Epithelial cell of esophagus (primary cell): ENCODE measurements around the gene AKNA.

Source experiments
- DNase-seq: peaks from one replicate; pipeline ENCODE4 v3.0.0; 2010; ENCODE audit warnings: low read depth
- H3K4me3 ChIP-seq: 2 replicates; pipeline ENCODE4 v1.5.1; 2011; ENCODE audit warnings: mild to moderate bottlenecking, low read length, control low read depth
- TF ChIP-seq, protein P1 (sequence below): IDR thresholded peaks from 2 replicates; pipeline ENCODE4 v1.5.1; 2011; ENCODE audit warnings: low read depth, mild to moderate bottlenecking, low read length, control low read depth, inconsistent platforms; ENCODE audit not compliant: insufficient read depth; ENCODE audit errors: missing control alignments

Gene AKNA

DNA sequence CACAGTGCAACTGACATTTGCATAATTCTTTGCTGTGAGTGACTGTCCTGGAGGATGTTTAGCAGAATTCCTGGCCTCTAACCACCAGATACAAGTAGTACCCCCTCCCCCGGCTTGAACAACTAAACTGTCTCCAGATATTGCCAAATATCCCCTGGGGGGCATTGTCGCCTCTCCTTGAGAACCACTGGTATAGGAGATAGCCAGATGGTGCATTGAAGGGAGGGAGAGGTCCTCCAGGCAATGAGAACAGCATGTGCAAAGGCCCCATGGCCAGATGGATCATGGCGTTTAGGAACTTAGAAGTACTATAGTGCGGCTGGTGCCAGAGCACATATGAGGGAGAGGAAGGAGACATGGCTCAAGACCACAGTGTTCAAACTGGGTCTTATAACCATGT lies 83.8 kb downstream of the AKNA start:
- H3K4me3 ChIP-seq, result no peak overlapping the region
- TF ChIP-seq, protein P1, sequence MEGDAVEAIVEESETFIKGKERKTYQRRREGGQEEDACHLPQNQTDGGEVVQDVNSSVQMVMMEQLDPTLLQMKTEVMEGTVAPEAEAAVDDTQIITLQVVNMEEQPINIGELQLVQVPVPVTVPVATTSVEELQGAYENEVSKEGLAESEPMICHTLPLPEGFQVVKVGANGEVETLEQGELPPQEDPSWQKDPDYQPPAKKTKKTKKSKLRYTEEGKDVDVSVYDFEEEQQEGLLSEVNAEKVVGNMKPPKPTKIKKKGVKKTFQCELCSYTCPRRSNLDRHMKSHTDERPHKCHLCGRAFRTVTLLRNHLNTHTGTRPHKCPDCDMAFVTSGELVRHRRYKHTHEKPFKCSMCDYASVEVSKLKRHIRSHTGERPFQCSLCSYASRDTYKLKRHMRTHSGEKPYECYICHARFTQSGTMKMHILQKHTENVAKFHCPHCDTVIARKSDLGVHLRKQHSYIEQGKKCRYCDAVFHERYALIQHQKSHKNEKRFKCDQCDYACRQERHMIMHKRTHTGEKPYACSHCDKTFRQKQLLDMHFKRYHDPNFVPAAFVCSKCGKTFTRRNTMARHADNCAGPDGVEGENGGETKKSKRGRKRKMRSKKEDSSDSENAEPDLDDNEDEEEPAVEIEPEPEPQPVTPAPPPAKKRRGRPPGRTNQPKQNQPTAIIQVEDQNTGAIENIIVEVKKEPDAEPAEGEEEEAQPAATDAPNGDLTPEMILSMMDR, result no peak
- DNase-seq, result no peak

DNA sequence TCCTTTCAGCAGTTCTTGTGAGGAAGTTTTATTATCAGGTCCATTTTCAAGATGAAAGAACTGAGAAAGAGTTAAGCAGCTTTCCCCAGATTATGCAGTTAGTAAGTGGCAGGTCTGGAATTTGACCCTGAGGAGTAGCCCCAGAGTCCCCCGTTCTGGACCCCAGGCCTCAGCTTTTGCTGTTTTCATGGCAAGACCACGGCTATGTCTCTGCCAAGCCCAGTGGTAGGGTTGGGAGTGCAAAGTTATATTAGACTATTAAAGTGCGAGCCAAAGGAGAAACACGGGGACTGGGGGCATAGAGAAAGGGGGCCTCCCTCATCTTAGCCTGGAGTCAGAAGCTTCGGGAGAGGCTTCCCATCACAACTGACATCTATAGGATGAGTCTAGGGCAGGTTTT lies 84.2 kb downstream of the AKNA start:
- TF ChIP-seq, protein P1, result no peak
- DNase-seq, result no peak
- no peak overlapping the region for H3K4me3 ChIP-seq

DNA sequence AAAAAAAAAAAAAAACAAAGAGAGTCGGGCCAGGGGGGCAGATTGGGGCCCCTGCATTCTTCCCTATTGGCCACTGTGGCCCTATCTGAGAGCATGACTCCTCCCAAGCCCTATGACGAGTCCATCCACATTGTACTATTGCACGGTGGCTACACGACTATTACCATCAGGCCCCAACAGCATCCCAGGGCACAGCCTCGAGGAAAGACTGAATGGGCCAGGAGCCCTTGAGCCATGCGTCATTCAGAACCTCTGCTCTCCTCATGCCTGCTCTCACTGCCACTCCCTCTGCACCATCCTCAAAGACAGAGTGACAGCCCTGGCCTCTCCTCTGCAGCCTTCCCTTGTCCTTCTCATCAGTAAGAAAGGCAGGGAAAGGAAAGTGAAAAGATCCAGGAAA lies 85.1 kb downstream of the AKNA start:
- no peak overlapping the region for H3K4me3 ChIP-seq
- DNase-seq, result no peak
- TF ChIP-seq, protein P1, result no peak

DNA sequence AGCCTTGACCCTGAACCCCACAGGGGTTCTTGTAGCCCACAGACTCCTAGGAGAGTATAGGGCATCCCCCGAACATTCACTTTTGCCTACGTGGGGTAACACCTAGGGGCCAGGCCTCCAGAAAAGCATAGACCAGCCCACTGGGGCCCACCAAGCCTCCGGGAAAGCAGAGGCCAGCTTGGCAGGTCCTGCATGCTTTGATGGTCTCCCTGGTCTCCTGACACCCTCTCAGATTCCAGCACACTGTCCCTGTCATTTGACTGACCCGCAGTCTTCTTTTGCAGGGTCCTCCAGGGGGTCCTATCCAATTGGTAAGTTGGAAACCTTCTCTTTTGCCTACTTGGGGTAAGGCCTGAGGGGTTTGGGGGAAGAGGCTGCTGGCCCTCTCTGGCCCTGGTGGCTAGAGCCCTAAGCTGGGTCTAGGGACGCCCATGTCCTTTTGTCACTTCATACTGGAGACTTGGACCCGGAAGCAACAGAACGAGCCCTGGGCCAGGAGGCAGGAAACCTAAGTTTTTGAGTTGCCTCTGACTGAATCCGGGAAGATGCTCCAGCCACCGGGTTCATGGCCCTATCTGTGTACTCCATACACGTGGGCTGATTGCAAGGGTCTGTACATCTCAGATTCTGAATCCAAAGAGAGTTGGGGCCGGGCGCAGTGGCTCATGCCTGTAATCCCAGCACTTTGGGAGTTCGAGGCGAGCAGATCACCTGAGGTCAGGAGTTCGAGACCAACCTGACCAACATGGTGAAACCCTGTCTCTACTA lies 85.8 kb downstream of the AKNA start:
- H3K4me3 ChIP-seq, result no peak overlapping the region
- TF ChIP-seq, protein P1, result no peak
- DNase-seq, result no peak

DNA sequence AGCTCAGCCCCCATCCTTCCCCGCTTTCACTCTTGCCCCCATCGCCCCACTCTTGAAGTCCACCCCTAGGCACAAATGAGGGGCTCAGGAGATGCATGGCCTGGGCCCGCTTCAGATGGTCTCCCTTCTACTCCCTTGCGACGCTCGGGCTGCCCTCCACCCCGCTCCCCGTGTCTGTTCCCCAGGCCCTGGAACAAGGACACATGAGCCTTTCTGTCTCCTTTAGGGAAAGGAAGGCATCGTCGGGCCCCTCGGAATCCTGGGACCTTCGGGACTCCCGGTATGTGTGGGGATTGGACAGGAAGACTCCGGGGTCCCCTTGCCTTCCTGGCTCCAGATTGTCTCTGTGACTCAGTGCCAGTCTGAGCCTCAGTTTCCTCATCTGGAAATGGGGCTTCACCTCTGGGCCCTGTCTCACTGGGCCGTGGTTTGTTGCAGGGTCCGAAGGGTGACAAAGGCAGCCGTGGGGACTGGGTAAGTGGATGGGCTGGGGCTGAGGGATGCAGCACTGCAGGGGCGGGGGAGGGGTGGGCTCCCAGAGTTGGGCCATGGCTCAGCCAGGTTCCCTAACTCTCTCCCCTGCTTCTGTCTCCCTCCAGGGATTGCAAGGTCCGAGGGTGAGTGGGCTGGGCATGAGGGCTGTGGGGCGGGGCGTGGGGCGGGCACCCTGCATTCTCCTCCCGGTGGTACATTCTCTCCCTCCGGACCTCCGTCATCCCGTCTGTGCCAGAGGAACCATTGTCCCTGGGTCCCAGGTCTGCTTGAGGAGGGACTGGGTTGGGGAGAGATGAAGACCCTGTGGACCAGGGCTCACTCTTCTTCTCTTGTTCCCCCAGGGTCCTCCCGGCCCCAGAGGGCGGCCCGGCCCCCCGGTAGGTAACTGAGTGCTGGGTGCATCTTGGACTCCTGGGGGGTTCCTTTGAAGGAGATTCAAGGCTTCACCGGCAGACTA lies 86.7 kb downstream of the AKNA start:
- no peak for DNase-seq
- H3K4me3 ChIP-seq, result no peak overlapping the region
- TF ChIP-seq, protein P1, result no peak

DNA sequence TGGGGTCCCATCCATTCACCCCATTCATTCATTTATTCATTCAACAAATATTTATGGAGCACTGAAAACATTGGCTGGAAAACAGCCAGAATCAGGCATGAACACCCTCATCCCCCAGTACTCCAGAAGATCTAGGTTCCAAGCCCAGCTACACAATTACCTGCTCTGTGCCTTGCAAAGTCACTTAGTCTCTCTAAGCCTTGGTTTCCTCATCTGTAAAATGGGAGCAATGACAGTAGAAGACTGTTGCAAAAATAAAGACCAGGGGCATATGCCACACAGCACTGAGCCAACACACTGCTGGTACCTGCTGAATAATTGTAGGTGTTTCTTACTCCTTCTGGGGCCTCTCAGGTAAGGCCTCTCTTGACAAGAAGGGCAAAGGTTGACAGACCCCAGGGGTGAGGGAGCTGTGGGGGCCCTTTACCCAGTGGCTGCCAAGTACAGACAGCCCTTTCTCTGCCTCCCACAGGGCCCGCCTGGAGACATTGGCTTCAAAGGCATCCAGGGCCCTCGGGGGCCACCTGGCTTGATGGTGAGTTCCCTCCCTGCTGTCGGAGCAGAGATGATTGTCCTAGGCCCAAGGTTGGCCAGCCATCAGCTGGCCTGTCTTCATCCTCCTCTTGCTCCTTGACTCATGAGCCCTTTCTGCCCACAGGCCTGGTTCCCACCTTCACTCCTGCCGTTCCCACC lies 87.5 kb downstream of the AKNA start:
- H3K4me3 ChIP-seq, result no peak overlapping the region
- TF ChIP-seq, protein P1, result no peak
- DNase-seq, result no peak
